Testis (tissue), 3 donors: ENCODE results near the gene FOXK1. TPM values are rescaled to one million over a fixed set of nuclear protein-coding genes. Genes with fewer than 3 reads are reported as not detected.

ENCODE experiments used
- DNase-seq: peaks from one replicate; pipeline ENCODE4 v3.0.0-alpha.2; 2019
- H3K27ac ChIP-seq, 2 donors: fragments of 200-600 bp; sonication (generic); one replicate each; pipeline ENCODE4 v1.5.1; 2019
- H3K27me3 ChIP-seq: fragments of 200-600 bp; sonication (generic); one replicate; pipeline ENCODE4 v1.5.1; 2019
- H3K36me3 ChIP-seq: fragments of 200-600 bp; sonication (generic); one replicate; pipeline ENCODE4 v1.5.1; 2017; ENCODE audit warnings: low read depth; ENCODE audit errors: missing control alignments
- H3K4me1 ChIP-seq: fragments of 200-600 bp; sonication (generic); one replicate; pipeline ENCODE4 v1.5.1; 2019
- H3K4me3 ChIP-seq, 2 donors: fragments of 200-600 bp; sonication (generic); one replicate each; pipeline ENCODE4 v1.5.1; 2017 to 2019
- H3K9me3 ChIP-seq: fragments of 200-600 bp; sonication (generic); one replicate; pipeline ENCODE4 v1.5.1; 2017
- CTCF ChIP-seq, 3 experiments: fragments of 450-650 bp in 2 of 3; fragments of 200-600 bp in 1 of 3; sonication (generic) in 1 of 3; IDR thresholded peaks; one replicate each; pipeline ENCODE4 v1.5.1; 2016 to 2019; ENCODE audit warnings: antibody characterized with exemption in 3 of 3, mild to moderate bottlenecking in 2 of 3, moderate library complexity in 1 of 3
- POLR2A ChIP-seq: fragments of 450-650 bp; IDR thresholded peaks from one replicate; pipeline ENCODE4 v1.6.1; 2017; ENCODE audit warnings: antibody characterized with exemption, mild to moderate bottlenecking, moderate library complexity
- WGBS, 2 donors: methylation state at CpG; one replicate each; pipeline ENCODE4 v1.1.5; 2018; 5-methylcytosine and 5-hydroxymethylcytosine counted together
- intact Hi-C: fragments of 100-400 bp; cut with DNase I; formaldehyde crosslinking; loops from one replicate; pipeline ENCODE4 v1.15.1; 2023; ENCODE audit warnings: low total_unique reads
- polyA plus RNA-seq: library from polyadenylated mRNA; stranded (reverse); fragments of 350-450 nt; fragmentation: Illumina TruSeq; extraction: RNeasy Lipid Tissue Mini Kit (QIAGEN cat#74804); gene quantifications from one replicate; pipeline ENCODE4 v1.2.3, GENCODE V29; 2014; ENCODE audit warnings: low read depth, low replicate concordance; ENCODE audit not compliant: insufficient read depth
- total RNA-seq, 2 donors: library from RNA; depleted of rRNA; stranded (reverse); fragments of >200 nt; gene quantifications; one replicate each; pipeline ENCODE4 v1.2.3, GENCODE V29; 2016

Gene FOXK1
- total and polyA plus RNA-seq, 3 donors from 2014 or later, result 21.9 to 65.2 (median 56.7) TPM

GRCh38 chr7:4729266-4729665, 47.2 kb downstream of the FOXK1 start:
- no peaks in the 10 kb centered on the region for H3K36me3 ChIP-seq
- H3K4me3 ChIP-seq, result no peak overlapping the region
- DNase-seq, result no peak
- TF ChIP-seq POLR2A (no peak), CTCF (IDR thresholded peaks at IDR 0.05) (no peak)
- H3K4me1 ChIP-seq, result peaks cover 20% of the 10 kb centered on the region
- H3K9me3 ChIP-seq, result no peaks in the 10 kb centered on the region
- H3K27me3 ChIP-seq, result no peaks in the 10 kb centered on the region
- WGBS, 2 donors, result 91 to 92% methylated on average over 14 to 19 of the region's 19 CpGs
- intact Hi-C loops, result no loop called here
- H3K27ac ChIP-seq, result no peak overlapping the region

- Histone ChIP-seq H3K36me3 (no peaks in the 10 kb centered on the region), H3K4me3 (no peak overlapping the region), H3K9me3 (no peaks in the 10 kb centered on the region), H3K27ac (no peak overlapping the region), H3K27me3 (no peaks in the 10 kb centered on the region), H3K4me1 (peaks cover 11% of the 10 kb centered on the region)
- intact Hi-C loops, result no loop called here
- TF ChIP-seq CTCF (IDR thresholded peaks at IDR 0.05) (no peak), POLR2A (no peak)
- no peak for DNase-seq
- WGBS, 2 donors, result 90 to 94% methylated on average over 19 of the region's 19 CpGs
Observed at GRCh38 chr7:4730276-4730675, 48.2 kb downstream of the FOXK1 start.

GRCh38 chr7:4730971-4731370, 48.9 kb downstream of the FOXK1 start:
- Histone ChIP-seq H3K4me3 (no peak overlapping the region), H3K9me3 (no peaks in the 10 kb centered on the region), H3K27ac (no peak overlapping the region), H3K4me1 (peaks cover 5% of the 10 kb centered on the region), H3K27me3 (no peaks in the 10 kb centered on the region), H3K36me3 (no peaks in the 10 kb centered on the region)
- intact Hi-C loops, result no loop called here
- WGBS, 2 donors, result 71 to 86% methylated on average over 10 of the region's 10 CpGs
- no peak for DNase-seq
- no peak for TF ChIP-seq CTCF (IDR thresholded peaks at IDR 0.05)
- TF ChIP-seq POLR2A, result no peak

- 83 to 91% methylated on average over 16 of the region's 16 CpGs for WGBS, 2 donors
- Histone ChIP-seq H3K4me1 (no peaks in the 10 kb centered on the region), H3K9me3 (no peaks in the 10 kb centered on the region), H3K4me3 (no peak overlapping the region), H3K36me3 (no peaks in the 10 kb centered on the region), H3K27ac (no peak overlapping the region), H3K27me3 (no peaks in the 10 kb centered on the region)
- intact Hi-C loops, result no loop called here
- DNase-seq, result no peak
- no peak for TF ChIP-seq POLR2A
- TF ChIP-seq CTCF (IDR thresholded peaks at IDR 0.05), result no peak
Observed at GRCh38 chr7:4731803-4732202, 49.7 kb downstream of the FOXK1 start.

- 81 to 89% methylated on average over 9 to 15 of the region's 15 CpGs for WGBS, 2 donors
- TF ChIP-seq POLR2A, result no peak
- no peak for TF ChIP-seq CTCF (IDR thresholded peaks at IDR 0.05)
- intact Hi-C loops, result no loop called here
Observed at GRCh38 chr7:4733936-4734528, 51.9 kb downstream of the FOXK1 start.

More at GRCh38 chr7:4733936-4734528, 51.9 kb downstream of the FOXK1 start:
- no peak overlapping the region for H3K4me3 ChIP-seq
- no peak overlapping the region for H3K27ac ChIP-seq
- DNase-seq, result no peak
- H3K4me1 ChIP-seq, result peaks cover 8% of the 10 kb centered on the region
- H3K36me3 ChIP-seq, result no peaks in the 10 kb centered on the region
- H3K27me3 ChIP-seq, result no peaks in the 10 kb centered on the region
- no peaks in the 10 kb centered on the region for H3K9me3 ChIP-seq
